WTC11 (cell line): ENCODE results near the gene ALDH2. TPM values are rescaled to one million over a fixed set of nuclear protein-coding genes. Genes with fewer than 3 reads are reported as not detected.

Experiments used
- ATAC-seq: fragments of 200-7000 bp; cut with Tn5 transposase; 2 replicates; pipeline ENCODE4 v1.10.0; 2021; ENCODE audit warnings: mild to moderate bottlenecking, moderate library complexity
- CTCF ChIA-PET: fragments of 300-600 bp; sonication (Branson Sonifier 250); formaldehyde crosslinking; loops from one replicate; lab custom pipeline; 2021; ENCODE audit warnings: antibody characterized with exemption; lab: Charles Lee
- POLR2A ChIA-PET: fragments of 350-600 bp; sonication (Branson Sonifier 250); formaldehyde crosslinking; loops from one replicate; lab custom pipeline; 2021; ENCODE audit warnings: antibody characterized with exemption; lab: Charles Lee
- DNase-seq: peaks from one replicate; pipeline ENCODE4 v3.0.0; 2021; ENCODE audit warnings: low spot score
- H3K27ac Mint-ChIP-seq: 2 replicates; pipeline ENCODE4 v1.8.0; 2021; ENCODE audit warnings: mixed read lengths
- H3K27me3 Mint-ChIP-seq: 2 replicates; pipeline ENCODE4 v1.8.0; 2021; ENCODE audit warnings: low read depth, mild to moderate bottlenecking, moderate library complexity, mixed read lengths
- H3K36me3 Mint-ChIP-seq: 2 replicates; pipeline ENCODE4 v1.8.0; 2021; ENCODE audit warnings: mixed read lengths
- H3K4me1 Mint-ChIP-seq: 2 replicates; pipeline ENCODE4 v1.8.0; 2022; ENCODE audit warnings: mixed read lengths
- H3K4me3 Mint-ChIP-seq: 2 replicates; pipeline ENCODE4 v1.8.0; 2021; ENCODE audit warnings: mild to moderate bottlenecking, moderate library complexity, mixed read lengths
- H3K9me3 Mint-ChIP-seq: 2 replicates; pipeline ENCODE4 v1.8.0; 2021; ENCODE audit warnings: mixed read lengths
- CREB1 ChIP-seq: sonication (generic); formaldehyde crosslinking; IDR thresholded peaks from 2 replicates; pipeline ENCODE4 v1.8.0; 2023; ENCODE audit warnings: mild to moderate bottlenecking, missing genetic modification reagents
- CREM ChIP-seq: sonication (generic); formaldehyde crosslinking; IDR thresholded peaks from 2 replicates; pipeline ENCODE4 v1.8.1; 2022; ENCODE audit warnings: mild to moderate bottlenecking, missing genetic modification reagents, moderate library complexity
- CTCF ChIP-seq: fragments of 200-600 bp; IDR thresholded peaks from 2 replicates; pipeline ENCODE4 v1.8.0; 2022; ENCODE audit warnings: antibody characterized with exemption
- ESRRA ChIP-seq: sonication (generic); formaldehyde crosslinking; IDR thresholded peaks from 2 replicates; pipeline ENCODE4 v1.8.1; 2022; ENCODE audit warnings: mild to moderate bottlenecking, missing genetic modification reagents, borderline replicate concordance
- GTF2I ChIP-seq: fragments of 250-450 bp; sonication (Bioruptor Pico); conservative IDR thresholded peaks from 2 replicates; pipeline ENCODE4 v1.4.0; 2021; ENCODE audit warnings: mild to moderate bottlenecking
- HMGA2 ChIP-seq: fragments of 250-450 bp; sonication (Bioruptor Pico); IDR thresholded peaks from 2 replicates; pipeline ENCODE4 v1.4.0; 2021; ENCODE audit warnings: mild to moderate bottlenecking, moderate library complexity
- IRF2 ChIP-seq: sonication (generic); formaldehyde crosslinking; IDR thresholded peaks from 2 replicates; pipeline ENCODE4 v1.8.0; 2022; ENCODE audit warnings: low read depth, missing genetic modification reagents, borderline replicate concordance
- JAZF1 ChIP-seq: fragments of 250-450 bp; sonication (Bioruptor Pico); IDR thresholded peaks from 2 replicates; pipeline ENCODE4 v1.9.0; 2021; ENCODE audit warnings: moderate library complexity, mild to moderate bottlenecking, inconsistent platforms
- NFYB ChIP-seq: sonication (generic); formaldehyde crosslinking; conservative IDR thresholded peaks from 2 replicates; pipeline ENCODE4 v1.8.0; 2022; ENCODE audit warnings: low read depth, missing genetic modification reagents
- NR1H2 ChIP-seq: sonication (generic); formaldehyde crosslinking; IDR thresholded peaks from 2 replicates; pipeline ENCODE4 v1.9.0; 2021; ENCODE audit warnings: mild to moderate bottlenecking, moderate library complexity, missing genetic modification reagents
- NR2C2 ChIP-seq: sonication (generic); formaldehyde crosslinking; IDR thresholded peaks from 2 replicates; pipeline ENCODE4 v1.8.0; 2022; ENCODE audit warnings: mild to moderate bottlenecking, missing genetic modification reagents
- SMAD4 ChIP-seq: sonication (generic); formaldehyde crosslinking; IDR thresholded peaks from 2 replicates; pipeline ENCODE4 v1.8.0; 2022; ENCODE audit warnings: mild to moderate bottlenecking, missing genetic modification reagents
- SOX15 ChIP-seq: fragments of 250-450 bp; sonication (Bioruptor Pico); IDR thresholded peaks from 2 replicates; pipeline ENCODE4 v1.9.0; 2021; ENCODE audit warnings: mild to moderate bottlenecking
- STAT6 ChIP-seq: sonication (generic); formaldehyde crosslinking; conservative IDR thresholded peaks from 2 replicates; pipeline ENCODE4 v1.8.1; 2023; ENCODE audit warnings: mild to moderate bottlenecking, low read depth, missing genetic modification reagents, moderate library complexity
- ZMAT4 ChIP-seq: fragments of 250-450 bp; sonication (Bioruptor Pico); IDR thresholded peaks from 2 replicates; pipeline ENCODE4 v1.9.0; 2021; ENCODE audit warnings: mild to moderate bottlenecking
- total RNA-seq: library from RNA; stranded (reverse); gene quantifications from 3 replicates; pipeline ENCODE4 v1.2.3, GENCODE V29; 2021
- TF ChIP-seq, protein P1 (sequence below): sonication (generic); formaldehyde crosslinking; IDR thresholded peaks from 2 replicates; pipeline ENCODE4 v1.8.0; 2022; ENCODE audit warnings: mild to moderate bottlenecking, missing genetic modification reagents
- TF ChIP-seq, protein P2 (sequence below): sonication (generic); formaldehyde crosslinking; IDR thresholded peaks from 2 replicates; pipeline ENCODE4 v1.8.0; 2022; ENCODE audit warnings: mild to moderate bottlenecking, missing genetic modification reagents
- TF ChIP-seq, protein P3 (sequence below): sonication (generic); formaldehyde crosslinking; IDR thresholded peaks from 2 replicates; pipeline ENCODE4 v1.8.1; 2023; ENCODE audit warnings: mild to moderate bottlenecking, missing genetic modification reagents, moderate library complexity

The ALDH2 gene
- total RNA-seq, 1 experiment from 2014 or later = 36.7 TPM

- no peak for DNase-seq
- POLR2A ChIA-PET = no interaction called here
- no peaks in the 10 kb centered on the region for H3K27me3 Mint-ChIP-seq
- CTCF ChIA-PET = interaction anchor here (2.3 kb wide), 1 partner anchor 30 kb away, joined by 7 read pairs; no protein-coding TSS in a partner anchor
- peaks cover 37% of the 10 kb centered on the region for H3K36me3 Mint-ChIP-seq
- H3K4me3 Mint-ChIP-seq = no peak overlapping the region
- no peak overlapping the region for H3K27ac Mint-ChIP-seq
- TF ChIP-seq CTCF = no peak
- no peak for TF ChIP-seq NFYB (CRISPR knock-in tag)
- TF ChIP-seq HMGA2 (CRISPR knock-in tag) = no peak
- TF ChIP-seq ESRRA (CRISPR knock-in tag) = no peak
- TF ChIP-seq ZMAT4 = no peak
- no peak for TF ChIP-seq SMAD4 (CRISPR knock-in tag)
- TF ChIP-seq GTF2I (CRISPR knock-in tag) = no peak
- no peak for TF ChIP-seq JAZF1 (CRISPR knock-in tag)
- TF ChIP-seq CREM (CRISPR knock-in tag) = no peak
- TF ChIP-seq SOX15 (CRISPR knock-in tag) = no peak
- no peaks in the 10 kb centered on the region for H3K4me1 Mint-ChIP-seq
- H3K9me3 Mint-ChIP-seq = no peaks in the 10 kb centered on the region
- no peak for ATAC-seq
Observed at GRCh38 chr12:111783046-111783445, 16.3 kb downstream of the ALDH2 start.

DNA sequence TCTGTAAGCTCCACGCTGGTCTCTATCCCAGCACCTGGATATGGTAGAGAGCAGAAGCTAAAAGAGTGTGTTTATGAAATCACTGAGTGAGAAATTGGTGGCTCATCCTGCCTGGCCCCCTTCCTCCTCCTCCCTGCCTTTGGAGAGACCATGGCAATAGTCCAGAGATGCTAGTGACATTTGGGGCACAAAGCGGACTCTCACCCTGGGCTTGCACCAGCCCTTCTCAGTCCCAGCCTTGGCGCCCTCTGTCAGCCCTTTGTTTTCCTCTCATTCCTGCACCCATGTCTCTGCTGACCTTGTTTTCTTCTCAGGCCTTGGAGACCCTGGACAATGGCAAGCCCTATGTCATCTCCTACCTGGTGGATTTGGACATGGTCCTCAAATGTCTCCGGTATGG lies 18.2 kb downstream of the ALDH2 start:
- H3K27me3 Mint-ChIP-seq = no peaks in the 10 kb centered on the region
- H3K4me3 Mint-ChIP-seq = no peak overlapping the region
- CTCF ChIA-PET = no interaction called here
- DNase-seq (no peak), ATAC-seq (no peak)
- no peaks in the 10 kb centered on the region for H3K4me1 Mint-ChIP-seq
- TF ChIP-seq CREB1 (no peak), NR1H2 (CRISPR knock-in tag) (no peak), STAT6 (no peak), HMGA2 (CRISPR knock-in tag) (no peak), IRF2 (no peak), NR2C2 (no peak)
- TF ChIP-seq, protein P1, sequence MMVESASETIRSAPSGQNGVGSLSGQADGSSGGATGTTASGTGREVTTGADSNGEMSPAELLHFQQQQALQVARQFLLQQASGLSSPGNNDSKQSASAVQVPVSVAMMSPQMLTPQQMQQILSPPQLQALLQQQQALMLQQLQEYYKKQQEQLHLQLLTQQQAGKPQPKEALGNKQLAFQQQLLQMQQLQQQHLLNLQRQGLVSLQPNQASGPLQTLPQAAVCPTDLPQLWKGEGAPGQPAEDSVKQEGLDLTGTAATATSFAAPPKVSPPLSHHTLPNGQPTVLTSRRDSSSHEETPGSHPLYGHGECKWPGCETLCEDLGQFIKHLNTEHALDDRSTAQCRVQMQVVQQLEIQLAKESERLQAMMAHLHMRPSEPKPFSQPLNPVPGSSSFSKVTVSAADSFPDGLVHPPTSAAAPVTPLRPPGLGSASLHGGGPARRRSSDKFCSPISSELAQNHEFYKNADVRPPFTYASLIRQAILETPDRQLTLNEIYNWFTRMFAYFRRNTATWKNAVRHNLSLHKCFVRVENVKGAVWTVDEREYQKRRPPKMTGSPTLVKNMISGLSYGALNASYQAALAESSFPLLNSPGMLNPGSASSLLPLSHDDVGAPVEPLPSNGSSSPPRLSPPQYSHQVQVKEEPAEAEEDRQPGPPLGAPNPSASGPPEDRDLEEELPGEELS (CRISPR knock-in tag) = no peak
- TF ChIP-seq, protein P2, sequence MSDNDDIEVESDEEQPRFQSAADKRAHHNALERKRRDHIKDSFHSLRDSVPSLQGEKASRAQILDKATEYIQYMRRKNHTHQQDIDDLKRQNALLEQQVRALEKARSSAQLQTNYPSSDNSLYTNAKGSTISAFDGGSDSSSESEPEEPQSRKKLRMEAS = no peak
- TF ChIP-seq, protein P3, sequence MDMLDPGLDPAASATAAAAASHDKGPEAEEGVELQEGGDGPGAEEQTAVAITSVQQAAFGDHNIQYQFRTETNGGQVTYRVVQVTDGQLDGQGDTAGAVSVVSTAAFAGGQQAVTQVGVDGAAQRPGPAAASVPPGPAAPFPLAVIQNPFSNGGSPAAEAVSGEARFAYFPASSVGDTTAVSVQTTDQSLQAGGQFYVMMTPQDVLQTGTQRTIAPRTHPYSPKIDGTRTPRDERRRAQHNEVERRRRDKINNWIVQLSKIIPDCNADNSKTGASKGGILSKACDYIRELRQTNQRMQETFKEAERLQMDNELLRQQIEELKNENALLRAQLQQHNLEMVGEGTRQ = no peak
- H3K36me3 Mint-ChIP-seq = peaks cover 37% of the 10 kb centered on the region
- POLR2A ChIA-PET = no interaction called here
- no peaks in the 10 kb centered on the region for H3K9me3 Mint-ChIP-seq
- H3K27ac Mint-ChIP-seq = no peak overlapping the region
